Activated T-helper 2 cell treated with anti-CD3 and anti-CD28 coated beads, Interferon-gamma antibody, Interleukin-2, Interleukin-4, amounts not matched to agents 10 μg/mL and 5 μg/mL and 100 μg/mL, durations not matched to agents 14 hours and 24 hours and 36 hours (primary cell): ENCODE data around the gene JSRP1. TPM values are rescaled to one million over a fixed set of nuclear protein-coding genes. Genes with fewer than 3 reads are reported as not detected.

Experiments
- DNase-seq: peaks from one replicate; pipeline ENCODE4 v3.0.0; 2021; ENCODE audit warnings: low spot score
- H3K27ac Mint-ChIP-seq: one replicate; pipeline ENCODE4 v1.8.0; 2021; ENCODE audit warnings: mixed read lengths
- H3K27me3 Mint-ChIP-seq: one replicate; pipeline ENCODE4 v1.8.0; 2021; ENCODE audit warnings: low read depth, mixed read lengths
- H3K36me3 Mint-ChIP-seq: one replicate; pipeline ENCODE4 v1.8.0; 2021; ENCODE audit warnings: low read depth, mixed read lengths
- H3K4me1 Mint-ChIP-seq: one replicate; pipeline ENCODE4 v1.8.0; 2021; ENCODE audit warnings: low read depth, mixed read lengths
- H3K4me3 Mint-ChIP-seq: one replicate; pipeline ENCODE4 v1.8.0; 2021; ENCODE audit warnings: low read depth, mild to moderate bottlenecking, moderate library complexity, mixed read lengths
- H3K9me3 Mint-ChIP-seq: one replicate; pipeline ENCODE4 v1.8.0; 2021; ENCODE audit warnings: mixed read lengths
- intact Hi-C: fragments of 100-400 bp; cut with micrococcal nuclease; formaldehyde crosslinking; loops from one replicate; pipeline ENCODE4 v1.15.1; 2023
- total RNA-seq: library from RNA; stranded (reverse); gene quantifications from 2 replicates; pipeline ENCODE4 v1.2.3, GENCODE V29; 2022

The JSRP1 gene
- total RNA-seq, 1 donor from 2014 or later = 0.21 TPM

DNA sequence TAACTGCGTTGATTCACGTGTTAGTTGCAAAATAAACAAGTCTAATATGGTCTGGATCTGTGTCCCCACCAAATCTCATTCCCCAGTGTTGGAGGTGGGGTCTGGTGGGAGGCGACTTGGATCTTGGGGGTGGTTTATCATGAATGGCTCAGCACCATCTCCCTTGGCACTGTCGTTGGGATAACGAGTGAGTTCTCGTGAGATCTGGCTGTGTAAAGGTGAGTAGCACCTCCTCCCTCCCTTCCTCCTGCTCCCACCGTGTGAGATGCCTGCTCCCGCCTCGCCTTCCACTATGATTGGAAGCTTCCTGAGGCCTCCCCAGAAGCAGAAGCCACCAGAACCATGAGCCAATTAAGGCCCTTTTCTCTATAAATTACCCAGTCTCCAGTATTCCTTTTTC lies 20.9 kb upstream of the JSRP1 start:
- no peak overlapping the region for H3K4me3 Mint-ChIP-seq
- peaks cover 21% of the 10 kb centered on the region for H3K4me1 Mint-ChIP-seq
- H3K27me3 Mint-ChIP-seq = no peaks in the 10 kb centered on the region
- H3K9me3 Mint-ChIP-seq = no peaks in the 10 kb centered on the region
- peaks cover 31% of the 10 kb centered on the region for H3K36me3 Mint-ChIP-seq
- no peak overlapping the region for H3K27ac Mint-ChIP-seq
- no peak for DNase-seq
- intact Hi-C loops = loop anchor here (10.0 kb wide), 1 partner anchor 348 kb away; no protein-coding TSS in a partner anchor

DNA sequence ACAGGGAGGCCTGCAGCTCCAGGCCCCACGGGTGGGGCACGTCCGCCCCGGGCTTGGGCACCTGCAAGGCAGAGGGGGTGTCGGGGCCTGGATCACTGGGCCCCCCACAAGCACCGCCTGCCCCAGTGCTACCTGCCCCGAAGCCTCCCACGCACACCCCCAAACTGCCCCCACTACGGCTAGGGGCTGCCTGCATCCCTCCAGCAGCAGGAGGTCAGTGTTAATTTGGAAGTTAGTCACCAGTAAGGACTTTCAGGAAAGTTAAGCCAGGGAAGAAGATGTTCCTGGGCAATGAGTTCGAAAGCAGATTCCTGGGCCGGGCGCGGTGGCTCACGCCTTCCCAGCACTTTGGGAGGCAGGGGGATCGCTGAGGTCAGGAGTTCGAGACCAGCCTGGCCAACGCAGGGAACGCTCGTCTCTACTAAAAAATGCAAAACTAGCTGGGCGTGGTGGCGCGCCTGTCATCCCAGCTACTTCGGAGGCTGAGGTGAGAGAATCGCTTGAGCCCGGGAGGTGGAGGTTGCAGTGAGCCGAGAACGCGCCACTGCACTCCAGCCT lies 20.3 kb upstream of the JSRP1 start:
- no peak overlapping the region for H3K4me3 Mint-ChIP-seq
- no peaks in the 10 kb centered on the region for H3K27me3 Mint-ChIP-seq
- peaks cover 22% of the 10 kb centered on the region for H3K4me1 Mint-ChIP-seq
- intact Hi-C loops = loop anchor here (10.0 kb wide), 1 partner anchor 348 kb away; no protein-coding TSS in a partner anchor
- no peak for DNase-seq
- H3K36me3 Mint-ChIP-seq = peaks cover 36% of the 10 kb centered on the region
- no peak overlapping the region for H3K27ac Mint-ChIP-seq
- H3K9me3 Mint-ChIP-seq = no peaks in the 10 kb centered on the region

DNA sequence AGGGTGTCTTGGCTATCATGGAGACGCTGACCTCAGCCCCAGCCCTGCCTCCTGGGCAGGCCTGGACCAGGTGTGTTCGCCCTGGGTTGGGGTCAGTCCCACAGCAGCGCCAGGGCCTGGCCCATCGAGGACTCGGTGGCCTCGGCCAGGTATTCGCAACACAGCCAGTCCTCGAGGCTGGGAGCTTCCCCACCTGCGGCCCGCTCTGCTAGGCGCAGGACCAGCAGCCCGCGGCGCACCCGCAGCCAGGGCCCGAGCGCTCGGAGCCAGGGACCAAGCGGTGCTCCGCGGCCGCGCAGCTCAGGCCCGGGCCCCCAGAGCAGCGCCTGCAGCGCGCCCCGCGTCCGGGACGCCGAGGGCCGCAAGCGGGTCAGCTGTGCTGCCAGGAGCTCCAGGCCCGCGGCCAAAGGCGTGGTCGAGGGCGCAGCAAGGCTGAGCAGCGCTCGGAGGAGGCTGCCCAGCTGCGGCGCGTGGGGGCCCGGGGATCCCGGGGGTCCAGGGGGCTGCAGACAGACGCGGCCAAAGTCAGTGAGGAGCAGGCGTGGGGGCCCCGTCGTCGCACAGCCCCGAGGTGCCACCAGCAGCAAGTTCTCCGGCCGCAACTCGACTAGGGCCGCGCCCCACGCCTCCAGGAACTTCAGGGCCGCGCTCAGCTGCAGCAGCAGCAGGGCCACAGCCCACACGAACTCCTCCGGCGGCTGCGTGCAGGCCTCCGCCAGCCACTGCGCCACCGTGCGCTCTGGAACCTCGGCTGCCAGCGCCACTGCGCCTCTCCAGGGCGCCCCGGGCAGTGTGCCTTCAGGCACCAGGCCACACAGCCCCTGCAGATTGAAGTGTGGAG lies 19.6 kb upstream of the JSRP1 start:
- Mint-ChIP-seq H3K9me3 (no peaks in the 10 kb centered on the region), H3K4me3 (no peak overlapping the region), H3K4me1 (peaks cover 25% of the 10 kb centered on the region), H3K36me3 (peaks cover 41% of the 10 kb centered on the region), H3K27me3 (no peaks in the 10 kb centered on the region), H3K27ac (no peak overlapping the region)
- DNase-seq = no peak
- intact Hi-C loops = loop anchor here (2.0 to 10.0 kb wide), 2 partner anchors 115 to 349 kb away; no protein-coding TSS in a partner anchor

DNA sequence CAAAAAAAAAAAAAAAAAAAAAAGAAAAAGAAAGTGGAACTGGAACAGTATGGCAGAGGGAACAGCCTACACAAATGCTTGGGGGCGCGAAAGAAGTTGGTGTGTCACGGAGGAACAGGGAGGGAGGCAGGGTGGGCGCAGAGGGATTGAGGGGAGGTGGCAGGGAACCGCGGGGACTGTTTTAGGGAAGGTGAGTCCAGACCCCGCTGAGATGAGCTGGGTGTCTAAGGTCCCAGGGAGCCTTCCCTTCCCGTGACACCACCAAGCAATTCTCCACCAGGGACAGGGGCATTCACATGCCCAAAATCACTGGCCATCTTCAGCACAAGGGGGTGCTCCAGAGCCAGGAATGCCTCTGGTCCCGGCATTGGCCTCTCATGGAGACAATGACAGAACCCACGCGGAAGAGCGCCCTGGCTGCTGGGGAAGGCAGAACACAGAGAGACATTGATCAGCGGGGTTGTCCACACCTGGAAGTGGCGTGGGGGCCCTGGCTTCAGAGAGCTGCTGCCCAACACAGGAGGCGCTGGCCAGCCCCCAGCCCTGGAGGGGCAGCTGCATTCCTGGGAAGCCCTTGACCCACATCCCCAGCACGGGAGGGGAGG lies 18.8 kb upstream of the JSRP1 start:
- peaks cover 44% of the 10 kb centered on the region for H3K36me3 Mint-ChIP-seq
- no peaks in the 10 kb centered on the region for H3K9me3 Mint-ChIP-seq
- intact Hi-C loops = loop anchor here (2.0 to 10.0 kb wide), 3 partner anchors 52 to 350 kb away; partner anchors contain the start of genes LSM7 and SPPL2B
- H3K27ac Mint-ChIP-seq = no peak overlapping the region
- no peaks in the 10 kb centered on the region for H3K27me3 Mint-ChIP-seq
- H3K4me1 Mint-ChIP-seq = peaks cover 25% of the 10 kb centered on the region
- H3K4me3 Mint-ChIP-seq = no peak overlapping the region
- peak; percentile 35 for DNase-seq

DNA sequence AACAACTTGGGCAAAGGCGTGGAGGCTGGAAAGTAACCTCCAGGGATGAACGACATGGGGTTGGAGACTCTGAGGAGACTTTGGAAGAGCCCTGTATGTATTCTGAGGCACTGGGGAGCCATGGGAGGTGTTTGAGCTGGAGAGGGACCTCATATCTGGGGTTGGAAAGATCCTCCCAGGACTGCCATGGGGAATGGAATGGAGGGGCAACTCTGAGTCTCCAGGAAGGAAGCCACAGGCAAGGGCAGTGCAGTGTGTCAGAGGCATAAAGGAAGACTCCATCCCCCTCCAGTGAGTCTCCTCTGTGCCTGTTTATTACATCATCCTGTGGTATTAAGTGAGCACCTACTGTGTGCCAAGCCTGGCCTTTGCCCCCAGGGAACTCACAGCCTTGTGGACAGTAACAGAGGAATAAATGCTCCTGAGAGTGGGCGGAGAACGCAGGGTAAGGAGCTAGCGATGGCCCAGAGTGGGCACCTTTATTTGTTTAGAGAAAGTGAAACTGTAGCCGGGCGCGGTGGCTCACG lies 18.0 kb upstream of the JSRP1 start:
- Mint-ChIP-seq H3K36me3 (peaks cover 52% of the 10 kb centered on the region), H3K9me3 (no peaks in the 10 kb centered on the region), H3K4me1 (peaks cover 25% of the 10 kb centered on the region), H3K27me3 (no peaks in the 10 kb centered on the region), H3K27ac (peak overlapping the region; percentile 42), H3K4me3 (peak overlapping the region; percentile 73)
- no peak for DNase-seq
- intact Hi-C loops = loop anchor here (2.0 to 10.0 kb wide), 3 partner anchors 53 to 351 kb away; partner anchors contain the start of genes LSM7 and SPPL2B

DNA sequence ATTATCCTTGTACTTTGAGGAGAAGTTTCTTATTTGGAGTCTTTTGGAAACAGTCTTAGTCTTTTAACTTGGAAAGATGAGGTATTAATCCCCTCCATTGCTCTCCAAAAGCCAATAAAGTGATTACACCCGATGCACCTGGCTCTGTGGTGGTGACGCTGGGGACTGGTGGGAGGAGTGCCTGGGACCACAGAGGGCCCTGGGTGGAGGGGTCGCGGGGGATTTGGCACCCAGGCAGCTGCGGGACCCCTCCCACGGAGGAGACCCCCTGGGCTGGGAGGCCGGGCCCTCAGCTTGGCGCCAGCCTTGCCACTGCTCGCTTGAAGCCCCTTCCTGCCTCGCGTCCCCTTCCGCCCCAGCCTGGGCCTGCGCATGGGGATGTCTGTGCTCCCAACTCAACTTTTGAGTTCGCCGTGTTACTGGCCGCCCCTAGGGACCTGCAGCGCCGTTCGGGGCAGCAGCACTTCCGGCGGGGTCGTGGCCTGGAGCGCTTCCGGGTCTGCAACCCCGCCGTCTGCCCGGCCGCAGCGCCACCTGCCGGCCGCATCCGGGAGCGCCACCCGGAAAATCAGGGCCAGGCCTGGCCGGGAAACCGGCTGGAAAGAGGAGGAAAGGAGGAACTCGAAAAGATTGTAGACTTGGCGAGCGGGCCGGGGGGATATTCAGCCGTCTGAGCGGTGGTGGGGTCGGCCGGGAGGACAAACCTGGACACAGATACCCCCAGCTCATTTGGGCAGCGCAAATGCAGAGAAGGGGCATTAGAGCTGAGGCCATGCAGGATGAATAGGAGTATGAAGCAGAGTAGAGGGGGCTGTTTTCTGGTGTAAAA lies 17.4 kb upstream of the JSRP1 start:
- Mint-ChIP-seq H3K36me3 (peaks cover 52% of the 10 kb centered on the region), H3K9me3 (no peaks in the 10 kb centered on the region), H3K27me3 (no peaks in the 10 kb centered on the region), H3K27ac (peak overlapping the region; percentile 42), H3K4me3 (peak overlapping the region; percentile 73), H3K4me1 (peaks cover 25% of the 10 kb centered on the region)
- intact Hi-C loops = loop anchor here (1.0 to 10.0 kb wide), 4 partner anchors 37 to 351 kb away; partner anchors contain the start of genes LSM7, PLEKHJ1, SF3A2 and SPPL2B
- peak; percentile 74 for DNase-seq

DNA sequence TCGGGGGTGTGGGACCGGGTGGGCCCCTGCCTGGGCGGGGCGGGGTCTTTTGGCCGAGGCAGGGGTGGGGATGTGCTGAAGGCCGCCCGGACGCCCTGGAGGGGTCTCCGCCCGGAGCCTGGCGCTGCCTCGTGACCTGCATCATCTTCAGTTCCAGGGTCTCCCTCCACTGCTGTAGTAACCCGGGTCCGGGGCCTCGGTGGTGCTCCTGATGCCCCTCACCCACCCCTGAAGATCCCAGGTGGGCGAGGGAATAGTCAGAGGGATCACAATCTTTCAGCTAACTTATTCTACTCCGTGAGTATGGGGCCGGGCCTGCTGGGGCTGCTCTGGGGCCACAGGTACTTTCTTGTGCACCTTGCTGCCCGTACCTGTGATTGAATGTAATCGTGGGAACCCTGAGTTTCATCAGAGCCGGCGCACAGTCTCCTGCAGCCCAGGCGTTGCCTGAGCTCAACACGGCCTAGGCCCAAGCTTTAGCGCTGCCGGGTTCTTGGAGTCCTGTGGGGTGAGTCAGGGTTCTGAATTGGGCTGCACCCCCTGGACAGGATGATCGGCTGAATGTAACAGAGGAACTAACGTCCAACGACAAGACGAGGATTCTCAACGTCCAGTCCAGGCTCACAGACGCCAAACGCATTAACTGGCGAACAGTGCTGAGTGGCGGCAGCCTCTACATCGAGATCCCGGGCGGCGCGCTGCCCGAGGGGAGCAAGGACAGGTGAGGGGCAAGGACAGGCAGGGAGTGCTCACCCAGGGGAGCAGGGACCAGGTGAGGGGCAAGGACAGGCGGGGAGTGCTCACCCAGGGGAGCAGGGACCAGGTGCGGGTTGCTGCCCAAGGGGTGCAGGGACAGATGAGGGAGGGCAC lies 15.3 kb upstream of the JSRP1 start:
- H3K4me3 Mint-ChIP-seq = peak overlapping the region; percentile 85
- no peaks in the 10 kb centered on the region for H3K9me3 Mint-ChIP-seq
- peaks cover 28% of the 10 kb centered on the region for H3K4me1 Mint-ChIP-seq
- intact Hi-C loops = loop anchor here (5.0 to 10.0 kb wide), 2 partner anchors 56 to 353 kb away; partner anchors contain the start of genes LSM7 and SPPL2B
- peak overlapping the region; percentile 73 for H3K27ac Mint-ChIP-seq
- DNase-seq = peak; percentile 31
- no peaks in the 10 kb centered on the region for H3K27me3 Mint-ChIP-seq
- H3K36me3 Mint-ChIP-seq = peaks cover 48% of the 10 kb centered on the region

DNA sequence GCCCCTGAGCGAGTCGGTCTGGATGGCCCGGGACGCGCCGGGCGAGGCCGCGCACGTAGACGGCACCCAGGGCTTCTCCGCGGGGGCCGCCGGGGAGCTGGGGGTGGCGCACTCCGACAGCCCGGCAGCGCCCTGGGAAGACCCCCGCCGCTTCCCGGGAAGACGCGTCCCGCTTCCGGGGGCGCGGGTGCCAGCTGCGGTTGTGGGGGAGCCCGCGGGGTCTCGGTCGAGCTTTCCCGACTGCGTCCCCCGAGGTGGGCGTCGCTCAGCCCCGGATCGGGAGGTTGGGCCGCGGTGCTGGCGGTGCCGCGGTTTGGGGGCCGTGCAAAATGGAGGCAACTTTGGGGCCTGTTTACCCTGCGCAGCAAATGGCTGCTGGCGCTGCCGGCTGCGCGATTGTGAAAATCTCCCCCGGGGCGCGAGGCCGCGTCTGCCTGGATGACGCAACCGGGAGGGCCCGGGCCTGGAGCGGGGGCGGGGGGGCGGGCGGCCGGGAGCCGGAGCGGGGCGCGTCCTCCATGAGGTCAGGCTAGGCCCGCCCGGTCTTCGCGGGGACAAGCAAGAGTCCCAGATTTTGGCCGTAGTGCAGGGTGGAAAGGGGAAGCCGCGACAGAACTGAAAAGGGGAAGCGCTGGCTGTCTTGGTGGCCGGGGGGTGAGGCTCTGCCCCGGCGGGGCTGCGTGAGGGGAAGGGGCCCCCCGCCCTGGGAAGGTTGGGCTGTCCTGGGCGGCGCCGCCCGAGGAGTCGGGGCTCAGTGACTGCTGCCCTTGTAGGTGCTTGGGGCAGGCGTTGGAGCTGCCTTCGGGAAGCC lies 14.4 kb upstream of the JSRP1 start:
- intact Hi-C loops = loop anchor here (5.0 to 10.0 kb wide), 2 partner anchors 57 to 354 kb away; partner anchors contain the start of genes LSM7 and SPPL2B
- Mint-ChIP-seq H3K36me3 (peaks cover 48% of the 10 kb centered on the region), H3K27me3 (no peaks in the 10 kb centered on the region), H3K27ac (peak overlapping the region; percentile 76), H3K4me3 (peak overlapping the region; percentile 89), H3K4me1 (peaks cover 30% of the 10 kb centered on the region), H3K9me3 (no peaks in the 10 kb centered on the region)
- peak; percentile 65 for DNase-seq

DNA sequence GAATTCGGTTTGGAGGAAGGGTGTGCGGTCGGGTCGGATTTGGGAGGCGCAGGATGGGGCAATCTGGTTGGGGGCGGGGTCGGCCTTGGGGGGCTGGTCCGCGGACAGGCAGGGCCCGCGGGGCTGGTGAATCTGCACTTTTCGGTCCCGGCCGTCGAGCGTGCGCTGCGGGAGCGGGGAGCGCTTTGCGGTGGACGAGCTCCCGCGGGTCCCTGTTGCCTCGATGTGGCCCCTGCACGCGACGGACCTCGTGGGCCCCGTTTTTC lies 13.9 kb upstream of the JSRP1 start:
- Mint-ChIP-seq H3K4me1 (peaks cover 29% of the 10 kb centered on the region), H3K9me3 (no peaks in the 10 kb centered on the region), H3K36me3 (peaks cover 46% of the 10 kb centered on the region), H3K27me3 (no peaks in the 10 kb centered on the region), H3K4me3 (peak overlapping the region; percentile 89), H3K27ac (peak overlapping the region; percentile 86)
- DNase-seq = peak; percentile 37
- intact Hi-C loops = loop anchor here (5.0 to 10.0 kb wide), 2 partner anchors 57 to 355 kb away; partner anchors contain the start of genes LSM7 and SPPL2B

DNA sequence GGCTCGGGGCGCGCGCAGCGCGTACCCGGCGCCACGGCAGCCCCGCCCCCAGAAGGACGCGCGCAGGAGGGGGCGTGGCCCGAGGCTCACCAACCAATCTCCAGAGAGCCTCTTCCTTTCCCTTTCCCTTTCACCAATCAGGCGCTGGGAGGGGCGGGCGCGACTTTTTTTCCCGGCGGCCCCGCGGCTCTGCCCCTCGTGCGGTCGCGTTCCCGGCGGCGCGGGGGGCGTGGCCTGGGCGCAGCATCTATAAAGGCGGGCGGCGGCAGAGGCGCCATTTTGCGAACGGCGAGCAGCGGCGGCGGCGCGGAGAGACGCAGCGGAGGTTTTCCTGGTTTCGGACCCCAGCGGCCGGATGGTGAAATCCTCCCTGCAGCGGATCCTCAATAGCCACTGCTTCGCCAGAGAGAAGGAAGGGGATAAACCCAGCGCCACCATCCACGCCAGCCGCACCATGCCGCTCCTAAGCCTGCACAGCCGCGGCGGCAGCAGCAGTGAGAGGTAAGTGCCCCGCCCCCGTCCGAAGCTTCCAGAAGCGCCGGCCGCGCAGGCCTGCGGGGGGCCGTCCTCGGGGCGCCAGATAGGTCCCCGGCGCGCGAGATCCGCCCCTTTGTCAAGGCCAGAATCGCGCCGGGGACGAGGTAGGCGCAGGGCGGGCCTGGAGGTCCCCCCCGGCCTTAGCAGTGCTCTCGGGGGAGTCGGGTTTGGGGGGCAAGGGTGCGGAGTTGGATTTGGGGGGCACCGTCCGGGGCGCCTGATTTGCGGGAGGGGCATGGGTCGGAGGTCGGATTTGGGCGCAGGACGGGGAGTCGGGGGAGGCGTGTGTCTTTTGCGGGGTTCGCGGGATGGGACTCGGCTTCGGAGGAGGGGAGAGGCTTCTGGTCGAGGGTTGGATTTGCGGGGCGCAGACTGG lies 13.3 kb upstream of the JSRP1 start:
- H3K4me3 Mint-ChIP-seq = peak overlapping the region; percentile 89

More for the DNA sequence above, 13.3 kb upstream of the JSRP1 start:
- no peaks in the 10 kb centered on the region for H3K9me3 Mint-ChIP-seq
- H3K27ac Mint-ChIP-seq = peak overlapping the region; percentile 86
- H3K4me1 Mint-ChIP-seq = peaks cover 27% of the 10 kb centered on the region
- H3K36me3 Mint-ChIP-seq = peaks cover 43% of the 10 kb centered on the region
- DNase-seq = peak; percentile 99
- intact Hi-C loops = loop anchor here (1.0 to 10.0 kb wide), 4 partner anchors 33 to 355 kb away; partner anchors contain the start of genes AP3D1, LSM7, PLEKHJ1 and SF3A2
- H3K27me3 Mint-ChIP-seq = no peaks in the 10 kb centered on the region
